C4-2B (cell line): ENCODE results near the gene CRCP.

Source experiments
- CTCF ChIP-seq: fragments of 450-650 bp; conservative IDR thresholded peaks from 2 replicates; pipeline ENCODE4 v1.5.1; 2017; ENCODE audit warnings: mild to moderate bottlenecking
- ZFX ChIP-seq: fragments of 450-650 bp; IDR thresholded peaks from 2 replicates; pipeline ENCODE4 v1.6.1; 2017

- TF ChIP-seq CTCF (no peak), ZFX (no peak)
Measured at GRCh38 chr7:66070222-66070621, 44.4 kb upstream of the CRCP start.
